HG03095 (cell line): Measurements from ENCODE around the gene TRIP13.
"Not testable (repeated sequence)": the region's sequence is repeated elsewhere in the genome, so short reads cannot be mapped to it uniquely, and the experiment has no call there.

ENCODE experiments used
- ATAC-seq: cut with Tn5 transposase; IDR thresholded peaks from one replicate; pipeline ENCODE4 v1.9.1; 2021; ENCODE audit warnings: moderate library complexity; ENCODE audit not compliant: unreplicated experiment

TRIP13 gene

DNA sequence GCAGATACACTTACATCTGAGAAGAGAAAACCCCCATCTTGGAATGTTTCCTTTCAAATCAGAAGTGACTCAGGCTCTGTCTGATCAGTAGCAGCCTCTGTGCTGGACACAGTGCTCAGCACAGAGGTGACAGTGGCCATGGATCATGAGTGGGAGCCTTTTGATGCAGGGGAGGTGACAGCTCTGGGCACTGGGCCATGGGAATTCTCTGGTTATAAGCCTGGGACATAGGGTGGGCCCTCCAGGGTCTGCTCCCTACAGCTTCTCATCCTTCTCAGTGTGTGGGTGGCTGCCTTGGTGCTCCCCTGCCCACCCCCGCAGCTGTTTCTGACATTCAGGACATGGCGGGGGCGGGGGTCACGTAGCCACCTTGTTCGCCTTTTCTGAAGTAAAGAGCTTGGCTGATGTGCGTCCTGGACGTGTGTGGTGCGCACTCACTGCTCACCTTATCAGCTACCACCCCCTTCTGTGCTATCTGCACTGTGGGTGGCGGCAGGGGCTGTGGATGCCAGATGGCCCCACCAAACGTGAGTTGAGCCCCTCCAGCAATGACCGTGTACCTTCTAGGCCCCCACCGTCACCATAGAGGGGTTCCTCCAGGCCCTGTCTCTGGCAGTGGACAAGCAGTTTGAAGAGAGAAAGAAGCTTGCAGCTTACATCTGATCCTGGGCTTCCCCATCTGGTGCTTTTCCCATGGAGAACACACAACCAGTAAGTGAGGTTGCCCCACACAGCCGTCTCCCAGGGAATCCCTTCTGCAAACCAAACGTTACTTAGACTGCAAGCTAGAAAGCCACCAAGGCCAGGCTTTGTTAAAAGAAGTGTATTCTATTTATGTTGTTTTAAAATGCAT is 24.0 kb downstream of the TRIP13 start:
- no peak for ATAC-seq

DNA sequence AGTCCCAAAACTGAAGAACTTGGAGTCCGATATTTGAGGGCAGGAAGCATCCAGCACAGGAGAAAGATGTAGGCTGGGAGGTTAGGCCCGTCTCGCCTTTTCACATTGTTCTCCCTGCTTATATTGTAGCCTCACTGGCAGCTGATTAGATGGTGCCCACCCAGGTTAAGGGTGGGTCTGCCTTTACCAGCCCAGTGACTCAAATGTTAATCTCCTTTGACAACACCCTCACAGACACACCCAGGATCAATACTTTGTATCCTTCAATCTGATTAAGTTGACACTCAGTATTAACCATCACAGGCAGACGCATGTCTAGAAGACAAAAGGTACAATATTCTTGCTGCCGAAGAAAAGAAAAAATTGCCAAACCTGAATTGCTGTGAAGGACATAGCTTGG is 26.0 kb downstream of the TRIP13 start:
- not testable (repeated sequence) for ATAC-seq

DNA sequence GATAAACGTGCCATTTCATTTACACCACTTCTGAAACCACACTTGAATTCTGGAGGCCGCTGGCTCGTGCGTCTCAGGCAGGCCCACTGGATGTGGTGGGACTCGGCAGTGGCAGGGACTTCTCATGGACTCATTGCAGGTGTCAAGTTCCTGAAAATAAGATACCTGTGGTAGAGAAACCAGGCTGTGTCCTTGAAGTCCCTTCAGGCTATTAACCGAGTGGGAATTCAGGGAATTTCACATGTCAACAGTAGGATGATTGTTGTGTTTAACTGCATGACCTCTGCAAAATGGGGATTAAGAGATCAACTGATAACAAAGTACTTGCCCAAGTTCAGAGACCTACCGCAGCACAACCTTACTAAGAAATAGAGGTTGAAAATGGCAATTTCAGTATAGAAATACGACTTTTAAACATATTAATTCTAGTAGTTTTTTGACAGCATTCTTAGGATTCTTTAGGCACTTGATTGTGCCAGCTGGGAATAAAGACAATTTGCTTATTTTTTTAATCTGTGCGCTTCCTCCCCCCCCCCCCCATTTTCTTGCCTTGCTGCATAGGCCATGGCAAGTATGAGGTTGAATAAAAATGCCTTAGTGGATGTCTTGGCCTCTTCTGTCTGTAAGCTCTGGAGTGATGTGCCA is 26.8 kb downstream of the TRIP13 start:
- ATAC-seq: no peak

DNA sequence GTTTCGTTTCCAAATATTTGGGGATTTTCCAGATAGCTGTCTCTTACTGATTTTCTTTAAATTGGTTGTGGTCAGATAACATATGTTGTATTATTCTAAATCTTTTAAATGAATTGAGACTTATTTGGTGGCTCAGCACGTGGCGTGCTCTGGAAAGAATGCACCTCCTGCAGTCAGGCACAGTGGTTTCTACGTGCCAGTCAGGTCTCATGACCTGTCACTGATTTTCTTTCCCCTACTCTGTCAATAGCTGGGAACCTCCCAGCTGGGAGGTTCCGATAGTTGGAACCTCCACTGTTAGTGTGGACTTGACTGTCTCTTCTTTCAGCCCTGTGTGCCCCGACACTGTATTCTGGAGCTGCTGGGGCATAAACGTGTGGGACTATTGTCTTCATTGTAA is 27.6 kb downstream of the TRIP13 start:
- no peak for ATAC-seq

DNA sequence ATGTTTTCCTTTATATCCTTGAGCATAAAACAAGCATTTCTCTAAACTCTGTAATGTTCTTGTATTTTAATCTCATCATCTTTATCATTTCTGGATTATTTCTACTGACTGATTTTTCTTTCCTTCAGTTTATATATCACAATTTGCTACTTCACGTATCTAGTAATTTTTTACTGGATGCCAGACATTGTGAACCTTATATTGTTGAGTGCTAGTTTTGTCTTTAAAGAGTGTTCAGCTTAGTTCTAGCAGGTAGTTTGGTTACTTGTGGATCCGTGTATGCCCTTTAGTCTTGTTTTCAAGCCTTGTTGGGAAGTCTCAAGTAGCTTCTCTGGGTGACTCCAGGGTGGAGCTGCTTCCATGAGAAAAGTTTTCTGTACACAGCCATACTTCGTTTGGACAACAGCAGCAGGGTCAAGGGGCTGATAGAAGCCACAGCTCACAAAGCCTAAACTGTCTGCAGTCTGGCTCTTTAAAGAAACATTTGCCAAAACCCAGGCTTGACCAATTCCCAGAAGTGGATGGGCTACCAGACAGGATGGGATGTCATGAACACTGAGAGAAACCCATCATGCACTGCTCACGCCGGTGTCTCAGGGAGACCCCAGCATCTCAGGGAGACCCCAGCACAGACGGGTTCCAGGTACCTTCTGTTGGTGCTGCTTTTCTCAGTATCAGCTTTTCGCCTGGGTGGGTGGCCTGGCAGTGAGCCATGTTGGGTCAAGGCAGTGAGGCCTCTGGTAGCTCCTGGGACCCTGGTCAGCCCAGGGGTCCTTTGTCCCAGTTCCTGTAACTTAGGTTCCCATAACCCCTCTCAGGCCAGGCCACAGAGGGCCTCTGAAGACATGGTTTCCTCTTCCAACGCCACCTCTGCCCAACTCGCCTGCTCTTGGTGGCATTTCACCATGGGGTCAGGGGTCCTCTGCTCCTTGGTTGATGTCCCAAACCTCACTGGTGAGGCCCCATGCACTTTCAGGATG is 29.1 kb downstream of the TRIP13 start:
- ATAC-seq: no peak

DNA sequence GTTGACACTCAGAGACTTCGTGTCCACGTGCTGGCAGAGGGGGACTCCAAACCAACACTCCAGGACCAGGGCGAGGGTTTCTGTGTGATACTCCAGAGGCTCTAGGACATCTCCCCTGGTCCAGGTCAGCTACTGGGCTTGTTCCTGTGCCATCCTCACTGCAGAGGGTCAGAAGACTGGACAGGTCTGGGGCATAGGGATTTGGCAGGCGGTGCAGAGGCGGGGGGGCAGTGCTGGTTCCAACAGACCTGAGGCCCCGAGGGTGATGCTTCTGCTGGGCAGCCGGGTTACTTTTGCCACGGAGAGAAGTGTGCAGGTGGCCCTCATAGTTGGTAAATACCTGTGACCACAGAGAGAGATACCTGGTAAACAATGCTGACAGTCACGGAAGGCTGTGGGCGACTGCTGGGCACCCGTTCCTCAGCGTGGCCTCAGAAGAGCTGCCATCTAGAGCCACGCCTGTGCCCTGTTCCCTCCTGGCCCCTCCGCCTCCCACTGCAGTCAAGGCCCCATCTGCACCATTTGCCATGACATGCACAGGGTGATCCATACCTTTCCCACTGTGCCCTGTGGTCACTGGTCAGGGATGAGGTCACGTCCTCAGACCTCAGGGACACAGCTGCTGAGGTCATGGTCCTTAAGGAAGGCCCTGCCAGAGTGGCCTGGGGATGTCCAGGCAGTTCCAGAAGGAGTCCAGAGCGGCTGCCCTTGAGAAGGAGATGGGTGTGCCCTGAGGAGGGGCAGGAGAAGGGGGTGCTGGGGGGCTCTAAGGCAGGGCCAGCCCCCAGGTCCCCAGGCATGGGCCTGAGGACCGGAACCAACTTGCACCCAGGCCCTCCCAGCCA is 30.0 kb downstream of the TRIP13 start:
- ATAC-seq: no peak

DNA sequence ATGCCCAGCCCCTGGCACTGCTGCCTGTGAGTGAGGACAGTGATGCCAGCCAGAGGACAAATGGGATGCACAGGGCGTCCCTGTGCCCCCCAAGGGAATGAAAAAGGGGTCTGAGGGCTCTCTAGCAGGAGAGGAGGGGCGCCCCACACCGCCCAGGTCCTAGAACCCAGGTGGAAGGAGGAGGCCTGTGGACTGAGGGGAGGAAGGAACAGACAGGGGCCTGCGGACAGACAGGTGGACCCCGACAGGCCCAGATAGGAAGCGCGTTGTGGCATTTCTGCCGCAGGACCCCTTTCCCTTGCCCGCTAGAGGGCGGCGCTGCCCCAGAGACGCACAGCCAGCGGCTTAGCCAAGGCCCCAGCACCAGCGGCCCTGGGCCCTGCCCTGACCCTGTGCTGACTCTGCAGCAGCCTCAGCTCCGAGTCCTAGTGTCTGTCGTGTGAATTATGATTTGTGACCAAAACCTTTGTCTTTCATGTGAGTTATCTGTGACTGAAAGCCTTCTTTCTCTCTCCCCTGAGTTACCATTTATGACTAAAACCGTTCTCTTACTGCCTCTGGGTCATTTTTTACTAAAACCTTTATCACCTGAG is 30.7 kb downstream of the TRIP13 start:
- peak; percentile 75 for ATAC-seq

DNA sequence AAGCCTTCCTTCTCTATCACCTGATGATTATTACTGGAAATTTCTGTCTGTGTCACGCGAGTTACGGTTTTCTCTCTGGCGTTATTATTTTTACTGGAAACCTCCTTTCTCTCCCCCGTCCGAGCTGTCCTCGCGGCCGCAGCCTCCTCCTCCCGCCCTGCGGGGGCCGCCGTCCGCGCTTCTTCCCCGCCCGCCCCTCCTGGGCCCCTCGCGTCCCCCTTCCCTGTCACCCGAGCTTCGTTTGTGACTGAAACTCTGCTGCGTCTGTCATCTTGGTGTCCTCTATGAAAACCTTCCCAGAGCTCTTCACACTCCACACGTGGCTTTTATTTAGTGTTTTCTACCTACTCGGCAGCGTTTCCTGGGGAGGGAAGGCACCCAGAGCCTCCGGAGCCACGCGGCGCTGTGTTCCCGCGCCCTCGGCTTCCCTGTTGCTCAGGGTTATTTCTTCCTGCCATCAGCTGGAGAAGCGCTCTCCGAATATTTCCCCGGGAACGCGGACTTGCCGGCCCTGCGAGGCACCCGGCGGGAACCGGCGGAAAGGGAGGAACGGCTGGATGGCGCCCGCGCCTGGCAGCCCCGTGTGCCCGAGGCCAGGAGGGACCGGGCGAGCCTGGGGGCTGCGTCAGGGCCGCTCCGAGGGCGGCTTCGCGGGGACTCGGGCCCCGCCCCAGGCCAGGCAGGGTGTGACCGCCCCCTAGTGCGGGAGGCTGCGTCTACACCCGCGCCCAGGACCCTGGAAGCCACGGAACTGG is 33.9 kb downstream of the TRIP13 start:
- no peak for ATAC-seq

DNA sequence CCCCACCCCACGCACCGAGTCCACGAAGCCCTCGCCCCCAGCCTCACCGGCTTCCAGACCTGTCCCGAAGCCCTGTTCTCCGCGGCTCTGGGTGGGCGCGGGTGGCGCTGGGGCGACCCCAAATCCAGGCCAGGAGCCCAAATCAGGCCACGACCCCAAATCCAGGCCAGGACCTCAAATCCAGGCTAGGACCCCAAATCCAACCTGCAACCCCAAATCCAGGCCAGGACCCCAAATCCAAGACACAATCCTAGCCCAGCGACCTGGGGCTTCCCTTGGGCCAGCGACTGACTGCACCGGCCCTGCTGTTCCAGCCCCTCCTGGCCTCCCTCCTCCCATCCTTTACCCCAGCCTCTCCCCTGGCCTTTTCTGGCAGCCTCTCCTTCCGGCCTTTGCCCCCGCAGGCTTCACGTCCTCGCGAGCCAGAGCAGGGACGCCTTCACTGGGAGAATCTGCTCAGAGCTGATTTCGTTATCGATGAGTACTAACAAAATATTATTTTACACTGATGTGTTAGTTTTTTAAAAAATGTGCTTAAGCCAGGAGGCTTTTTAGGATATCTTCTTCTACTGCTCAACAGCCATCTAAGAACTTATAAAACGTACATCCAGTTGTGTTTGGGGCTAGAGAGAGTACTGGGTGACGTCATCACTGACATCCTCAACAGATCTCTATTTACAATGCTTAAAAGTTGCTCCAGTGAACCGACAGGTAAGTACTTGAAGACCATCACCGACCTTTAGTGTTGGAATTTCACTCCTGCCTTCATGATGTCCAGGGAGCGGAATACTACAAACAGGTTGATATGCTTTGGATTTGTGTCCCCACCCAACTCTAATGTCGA is 34.7 kb downstream of the TRIP13 start:
- ATAC-seq: no peak

DNA sequence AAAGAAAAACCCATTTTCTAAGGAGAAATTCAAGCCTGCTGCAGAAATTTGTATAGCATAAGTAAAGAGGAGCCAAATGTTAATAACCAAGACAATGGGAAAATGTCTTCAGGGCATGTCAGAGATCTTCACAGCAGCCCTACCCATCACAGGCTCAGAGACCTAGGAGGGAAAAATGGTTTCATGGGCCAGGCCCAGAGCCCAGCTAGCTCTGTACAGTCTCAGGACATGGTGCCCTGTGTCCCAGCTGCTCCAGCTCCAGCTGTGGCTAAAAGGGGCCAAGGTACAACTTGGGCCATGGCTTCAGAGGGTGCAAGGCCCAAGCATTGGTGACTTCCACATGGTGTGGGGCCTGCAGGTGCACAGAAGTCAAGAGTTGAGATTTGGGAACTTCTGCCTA is 36.5 kb downstream of the TRIP13 start:
- not testable (repeated sequence) for ATAC-seq

DNA sequence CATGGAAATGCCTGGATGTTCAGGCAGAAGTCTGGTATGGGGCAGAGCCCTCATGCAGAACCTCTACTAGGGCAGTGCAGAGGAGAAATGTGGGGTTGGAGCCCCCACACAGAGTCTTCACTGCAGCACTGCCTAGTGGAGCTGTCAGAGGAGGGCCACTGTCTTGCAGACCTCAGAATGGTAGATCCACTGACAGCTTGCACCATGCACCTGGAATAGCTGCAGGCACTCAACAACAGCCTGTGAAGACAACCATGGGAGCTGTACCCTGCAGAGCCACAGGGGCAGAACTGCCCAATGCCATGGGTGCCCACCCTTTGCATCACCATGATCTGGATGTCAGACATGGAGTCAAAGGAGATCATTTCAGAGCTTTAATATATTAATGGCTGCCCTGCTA is 36.9 kb downstream of the TRIP13 start:
- no peak for ATAC-seq

DNA sequence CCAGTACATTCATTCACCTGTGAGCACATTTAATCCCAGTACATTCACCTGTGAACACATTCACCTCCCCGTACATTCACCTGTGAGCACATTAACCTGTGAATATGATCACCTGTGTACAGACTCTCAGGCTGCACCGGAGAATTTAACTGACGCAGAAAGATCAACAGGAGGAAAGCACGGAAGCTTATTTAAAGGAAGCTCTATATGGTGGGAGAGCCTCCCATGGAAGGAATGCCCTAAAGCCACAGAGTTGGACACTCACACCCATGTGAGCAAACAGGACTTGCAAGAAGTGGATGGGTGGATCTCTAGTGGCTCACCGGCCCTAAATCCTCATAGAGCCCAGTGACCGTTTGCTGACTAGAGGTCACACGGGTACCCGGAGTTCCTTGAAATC is 38.2 kb downstream of the TRIP13 start:
- ATAC-seq: no peak

DNA sequence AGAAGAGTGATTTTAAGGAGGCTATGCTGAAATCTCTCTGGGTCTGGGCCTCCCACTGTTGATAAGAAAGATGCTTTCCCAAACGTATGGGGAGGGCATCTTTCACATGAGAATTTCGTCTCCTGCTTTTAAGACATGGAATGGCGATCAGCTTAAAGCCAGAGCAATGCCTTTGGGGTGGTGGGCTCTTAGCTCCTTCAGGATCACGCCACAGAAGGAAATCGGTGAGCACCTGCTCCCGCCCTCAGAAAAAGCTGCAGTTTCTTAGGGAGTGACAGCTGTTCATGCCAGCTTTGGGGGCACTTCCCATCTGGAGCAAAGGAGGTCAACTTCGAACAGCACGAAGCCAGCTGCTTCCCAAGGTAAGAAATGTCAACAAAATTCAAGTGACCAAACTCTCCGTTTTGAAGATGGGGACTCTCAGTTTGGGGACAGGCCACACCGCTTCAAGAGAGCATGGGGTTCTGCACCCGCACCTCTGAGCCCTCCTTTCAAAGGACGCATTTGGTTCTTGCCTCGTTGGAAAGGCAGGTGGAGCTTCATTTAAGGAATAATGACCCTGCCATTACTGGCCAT is 39.0 kb downstream of the TRIP13 start:
- no peak for ATAC-seq

DNA sequence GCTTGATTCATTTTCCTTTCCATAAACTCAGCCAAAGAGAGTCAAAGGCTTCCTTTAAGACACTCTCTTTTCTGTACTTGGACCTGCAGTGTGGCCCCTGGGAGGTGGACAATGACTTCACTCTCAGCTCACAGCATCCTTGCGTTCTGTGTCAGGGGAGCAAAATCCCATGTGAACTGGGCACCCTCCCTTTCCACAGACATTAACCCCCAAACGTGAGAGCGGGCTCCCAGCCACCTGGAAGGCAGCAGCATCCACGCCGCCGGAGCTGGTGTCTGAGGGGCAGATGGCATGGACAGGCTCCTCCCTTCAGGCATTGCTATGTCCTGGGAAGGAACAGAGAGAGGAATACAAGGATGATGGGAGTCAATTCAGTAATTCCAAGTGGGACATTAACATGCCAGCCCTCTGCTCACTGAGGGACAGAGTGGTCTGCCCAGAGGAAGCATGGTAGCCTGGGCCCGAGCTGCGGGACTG is 39.5 kb downstream of the TRIP13 start:
- no peak for ATAC-seq

DNA sequence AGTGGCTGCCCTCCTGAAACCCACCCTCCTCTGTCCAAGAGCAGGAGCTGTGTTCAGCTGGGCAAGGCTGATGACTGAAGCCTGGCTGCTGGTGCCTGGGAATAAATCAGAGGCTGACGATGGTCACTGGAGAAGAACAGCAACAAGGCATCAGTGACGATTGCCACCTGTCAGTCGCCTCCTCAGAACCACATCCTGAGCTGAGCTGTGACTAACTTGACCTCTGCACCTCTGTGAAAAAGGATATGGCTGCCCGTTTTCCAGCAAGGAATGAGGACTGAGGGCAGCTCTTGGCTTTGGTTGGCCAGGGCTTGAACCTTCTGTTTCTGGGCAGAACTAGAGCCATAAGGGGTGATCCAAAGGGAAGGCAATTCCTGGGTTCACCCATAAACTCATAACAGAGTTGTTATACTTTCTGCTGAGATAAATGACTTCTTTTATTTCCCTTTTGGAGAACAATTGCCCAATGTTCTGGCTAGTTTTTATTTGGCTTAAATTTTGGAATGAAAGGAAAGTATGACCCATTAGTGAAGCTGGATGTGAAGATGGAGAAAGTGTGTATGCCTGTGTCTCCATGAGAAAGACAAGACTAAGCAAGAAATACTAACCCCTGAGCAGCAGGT is 40.1 kb downstream of the TRIP13 start:
- ATAC-seq: no peak

DNA sequence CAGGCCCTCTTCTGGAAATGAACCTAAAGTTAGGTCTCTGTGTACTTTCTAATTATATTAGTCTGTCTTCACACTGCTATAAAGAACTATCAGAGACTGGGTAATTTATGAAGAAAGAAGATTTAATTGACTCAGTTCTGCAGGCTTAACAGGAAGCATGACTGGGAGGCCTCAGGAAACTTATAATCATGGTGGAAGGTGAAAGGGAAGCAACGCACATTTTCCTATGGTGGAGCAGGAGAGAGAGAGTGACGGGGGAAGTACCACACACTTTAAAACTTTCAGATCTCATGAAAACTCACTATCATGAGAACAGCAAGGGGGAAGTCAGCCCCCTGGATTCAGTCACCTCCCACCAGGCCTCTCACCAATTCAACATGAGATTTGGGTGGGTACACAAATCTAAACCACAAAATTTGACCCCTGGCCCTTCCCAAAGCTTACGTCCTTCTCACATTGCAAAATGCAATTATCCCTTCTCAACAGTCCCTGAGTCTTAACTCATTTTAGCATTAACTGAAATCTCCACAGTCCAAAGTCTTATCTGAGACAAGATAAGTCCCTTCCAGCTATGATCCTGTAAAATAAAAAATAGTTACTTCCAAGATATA is 40.7 kb downstream of the TRIP13 start:
- no peak for ATAC-seq

DNA sequence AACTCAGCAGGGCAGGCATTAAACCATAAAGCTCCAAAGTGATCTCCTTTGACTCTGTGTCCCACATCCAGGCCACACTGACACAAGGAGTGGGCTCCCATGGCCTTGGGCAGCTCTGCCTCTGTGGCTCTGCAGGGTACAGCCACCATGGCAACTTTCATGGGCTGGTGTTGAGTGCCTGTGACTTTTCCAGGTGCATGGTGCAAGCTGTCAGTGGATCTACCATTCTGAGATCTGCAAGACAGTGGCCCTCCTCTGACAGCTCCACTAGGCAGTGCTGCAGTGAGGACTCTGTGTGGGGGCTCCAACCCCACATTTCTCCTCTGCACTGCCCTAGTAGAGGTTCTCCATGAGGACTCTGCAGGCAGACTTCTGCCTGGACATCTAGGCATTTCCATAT is 41.3 kb downstream of the TRIP13 start:
- not testable (repeated sequence) for ATAC-seq
